Medulla oblongata (tissue), 1 donor: ENCODE measurements around the gene XRN1.
"Not testable (repeated sequence)": the region's sequence is repeated elsewhere in the genome, so short reads cannot be mapped to it uniquely, and the experiment has no call there.

ENCODE experiments used
- DNase-seq: peaks from one replicate; pipeline ENCODE4 v3.0.0-alpha.2; 2015; ENCODE audit errors: extremely low spot score

XRN1 gene, protein sequence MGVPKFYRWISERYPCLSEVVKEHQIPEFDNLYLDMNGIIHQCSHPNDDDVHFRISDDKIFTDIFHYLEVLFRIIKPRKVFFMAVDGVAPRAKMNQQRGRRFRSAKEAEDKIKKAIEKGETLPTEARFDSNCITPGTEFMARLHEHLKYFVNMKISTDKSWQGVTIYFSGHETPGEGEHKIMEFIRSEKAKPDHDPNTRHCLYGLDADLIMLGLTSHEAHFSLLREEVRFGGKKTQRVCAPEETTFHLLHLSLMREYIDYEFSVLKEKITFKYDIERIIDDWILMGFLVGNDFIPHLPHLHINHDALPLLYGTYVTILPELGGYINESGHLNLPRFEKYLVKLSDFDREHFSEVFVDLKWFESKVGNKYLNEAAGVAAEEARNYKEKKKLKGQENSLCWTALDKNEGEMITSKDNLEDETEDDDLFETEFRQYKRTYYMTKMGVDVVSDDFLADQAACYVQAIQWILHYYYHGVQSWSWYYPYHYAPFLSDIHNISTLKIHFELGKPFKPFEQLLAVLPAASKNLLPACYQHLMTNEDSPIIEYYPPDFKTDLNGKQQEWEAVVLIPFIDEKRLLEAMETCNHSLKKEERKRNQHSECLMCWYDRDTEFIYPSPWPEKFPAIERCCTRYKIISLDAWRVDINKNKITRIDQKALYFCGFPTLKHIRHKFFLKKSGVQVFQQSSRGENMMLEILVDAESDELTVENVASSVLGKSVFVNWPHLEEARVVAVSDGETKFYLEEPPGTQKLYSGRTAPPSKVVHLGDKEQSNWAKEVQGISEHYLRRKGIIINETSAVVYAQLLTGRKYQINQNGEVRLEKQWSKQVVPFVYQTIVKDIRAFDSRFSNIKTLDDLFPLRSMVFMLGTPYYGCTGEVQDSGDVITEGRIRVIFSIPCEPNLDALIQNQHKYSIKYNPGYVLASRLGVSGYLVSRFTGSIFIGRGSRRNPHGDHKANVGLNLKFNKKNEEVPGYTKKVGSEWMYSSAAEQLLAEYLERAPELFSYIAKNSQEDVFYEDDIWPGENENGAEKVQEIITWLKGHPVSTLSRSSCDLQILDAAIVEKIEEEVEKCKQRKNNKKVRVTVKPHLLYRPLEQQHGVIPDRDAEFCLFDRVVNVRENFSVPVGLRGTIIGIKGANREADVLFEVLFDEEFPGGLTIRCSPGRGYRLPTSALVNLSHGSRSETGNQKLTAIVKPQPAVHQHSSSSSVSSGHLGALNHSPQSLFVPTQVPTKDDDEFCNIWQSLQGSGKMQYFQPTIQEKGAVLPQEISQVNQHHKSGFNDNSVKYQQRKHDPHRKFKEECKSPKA (N-terminal part only)

DNA sequence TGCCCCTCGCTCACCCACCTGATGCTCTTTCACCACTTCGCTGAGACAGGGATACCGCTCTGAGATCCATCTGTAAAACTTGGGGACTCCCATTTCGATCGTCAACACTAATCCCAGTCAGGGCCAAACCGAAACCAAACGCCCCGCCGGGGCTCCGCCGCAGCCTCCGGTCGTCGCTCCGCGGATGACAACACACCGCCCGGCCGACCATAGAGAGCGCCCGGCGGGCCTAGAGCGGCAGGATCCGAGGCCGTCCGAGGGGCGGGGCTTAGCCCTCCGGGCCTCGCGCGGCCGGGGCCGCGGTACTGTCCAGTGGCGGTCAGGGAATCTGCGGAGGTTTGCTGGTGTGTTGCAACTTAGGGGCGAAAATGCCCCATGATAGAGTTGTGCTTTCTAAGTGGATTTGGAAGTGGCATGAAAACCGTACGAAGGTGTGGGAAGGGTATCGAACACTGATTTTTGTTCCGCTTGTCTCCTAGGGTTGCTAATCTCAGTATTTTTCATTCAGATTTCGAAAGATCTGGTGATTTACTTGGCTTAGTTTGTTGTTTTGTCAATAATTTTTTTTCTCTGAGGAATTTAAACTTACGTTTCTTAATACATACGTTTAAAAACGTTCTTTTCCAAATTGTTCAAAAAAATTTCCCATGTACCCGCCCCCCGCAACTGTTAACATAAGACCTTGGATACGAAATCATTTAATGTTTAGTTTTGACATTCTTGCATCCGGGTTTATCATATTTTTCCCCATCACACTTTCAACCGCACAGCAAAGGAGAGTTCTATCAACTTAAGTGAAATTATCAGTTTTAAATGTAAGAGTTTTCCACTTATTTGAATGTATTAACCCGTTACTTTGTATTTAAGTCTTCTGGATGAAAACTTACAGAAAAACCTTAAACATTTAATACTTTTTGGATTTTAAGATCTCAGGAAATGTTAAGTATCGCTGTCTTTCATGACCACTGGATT lies at the start of gene XRN1:
XRN1 (minus strand) TSS at position 186 of the 972 bp plus-strand sequence; CDS start at position 93, 93 bp downstream.
- peak; percentile 95 for DNase-seq

DNA sequence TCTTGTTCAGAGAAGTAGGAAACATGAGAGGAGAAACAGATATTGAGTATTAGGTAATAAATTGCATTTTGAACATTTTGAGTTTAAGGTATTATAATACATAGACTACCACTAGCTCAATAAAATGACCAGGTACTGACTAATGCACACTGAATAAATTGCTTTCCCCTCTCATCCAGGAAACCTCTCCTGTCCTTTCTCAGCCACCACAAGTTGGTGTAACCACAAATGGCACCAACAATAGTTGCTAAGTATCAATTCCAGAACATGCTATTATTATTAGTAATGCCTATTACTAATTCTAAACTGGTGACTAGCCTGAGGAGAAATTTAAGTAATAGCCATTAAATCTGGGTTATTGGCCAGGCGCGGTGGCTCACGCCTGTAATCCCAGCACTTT lies 47.3 kb upstream of the XRN1 start:
- DNase-seq, result no peak

DNA sequence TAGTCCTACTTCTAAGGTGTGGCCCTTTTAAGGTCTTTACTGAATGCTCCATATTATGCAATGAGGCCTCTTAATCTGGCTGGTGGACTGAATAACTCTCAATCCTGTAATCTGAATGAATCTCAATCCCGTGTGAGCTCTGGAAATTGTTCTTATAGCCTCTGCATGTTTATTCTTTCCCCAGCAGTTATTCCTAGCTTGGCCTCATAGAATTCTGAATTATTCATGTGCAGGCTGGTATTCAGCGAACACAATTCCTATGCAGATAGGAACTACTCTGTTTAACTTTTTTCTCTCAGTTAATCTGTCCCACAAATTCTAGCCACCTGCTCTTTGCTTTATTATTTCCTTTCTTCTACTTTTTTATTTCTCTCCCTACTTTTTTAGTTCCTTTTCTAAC lies 44.3 kb upstream of the XRN1 start:
- DNase-seq, result no peak

DNA sequence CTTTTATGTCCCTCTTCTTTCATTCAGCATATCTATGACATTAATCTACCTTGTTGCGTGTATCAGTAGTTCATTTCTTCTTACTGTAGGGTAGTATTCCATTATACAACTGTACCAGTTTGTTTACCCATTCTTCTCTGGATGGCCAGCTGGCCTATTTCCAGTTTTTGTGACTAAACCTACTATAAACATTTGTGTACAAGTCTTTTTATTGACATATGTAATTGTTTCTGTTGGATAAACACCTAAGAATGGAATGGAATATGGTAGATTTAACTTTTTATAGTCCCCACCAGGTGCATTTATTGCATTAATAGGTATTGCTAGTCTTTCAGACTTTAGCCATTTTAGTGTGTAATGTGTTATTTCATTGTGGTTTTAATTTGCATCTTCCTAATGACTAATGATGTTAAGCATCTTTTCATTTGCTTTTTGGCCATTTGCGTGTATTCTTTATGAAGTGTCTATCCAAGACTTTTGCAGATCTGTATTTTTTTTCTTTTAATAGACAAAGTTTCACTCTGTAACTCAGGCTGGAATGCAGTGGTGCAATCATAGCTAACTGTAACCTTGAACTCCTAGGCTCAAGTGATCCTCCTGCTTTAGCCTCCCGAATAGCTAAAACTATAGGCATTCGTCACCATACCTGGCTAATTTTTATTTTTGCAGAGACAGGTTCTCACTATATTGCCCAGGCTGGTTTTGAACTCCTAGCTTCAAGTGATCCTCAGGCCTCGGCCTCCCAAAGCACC lies 41.9 kb upstream of the XRN1 start:
- no peak for DNase-seq

DNA sequence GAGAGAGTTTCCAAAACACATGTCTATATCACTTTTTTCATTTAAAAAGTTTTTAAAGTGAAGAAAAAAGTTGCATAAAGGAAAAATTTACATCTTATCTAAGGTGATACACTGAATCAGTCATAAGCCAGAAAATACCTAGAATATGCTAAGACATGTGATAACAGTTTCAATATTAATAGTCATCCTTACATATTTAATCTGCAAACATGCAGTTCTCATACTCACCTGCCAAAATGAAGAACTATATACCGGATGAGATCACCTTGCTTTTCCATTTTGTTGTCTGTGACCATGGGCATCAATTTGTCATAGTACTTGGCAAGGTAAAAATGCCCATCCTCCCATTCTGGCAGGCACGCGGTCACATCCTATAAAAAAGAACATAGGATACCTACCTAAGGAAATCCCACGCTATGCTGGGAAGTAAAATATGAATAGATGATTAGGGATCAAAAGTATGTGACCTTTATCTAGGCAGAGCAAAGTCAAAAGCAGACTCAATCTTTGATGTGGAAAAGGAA lies 37.1 kb upstream of the XRN1 start:
- no peak for DNase-seq

DNA sequence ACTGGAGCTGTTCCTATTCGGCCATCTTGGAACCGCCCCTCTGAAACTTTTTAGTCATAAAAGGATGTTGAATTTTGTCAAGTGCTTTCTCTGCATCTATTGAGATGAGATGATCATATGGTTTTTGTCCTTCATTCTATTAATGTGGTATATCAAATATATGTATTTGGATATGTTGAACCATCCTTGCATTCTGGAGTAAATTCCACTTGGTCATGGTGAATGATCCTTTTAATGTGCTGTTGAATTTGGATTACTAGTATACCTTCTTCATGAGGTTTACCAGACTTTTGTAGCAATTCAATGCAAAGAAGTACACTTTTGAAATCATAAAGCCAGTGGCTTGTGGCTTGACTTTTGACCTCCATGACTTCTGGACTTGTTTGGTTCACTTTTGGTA lies 33.4 kb upstream of the XRN1 start:
- no peak for DNase-seq

DNA sequence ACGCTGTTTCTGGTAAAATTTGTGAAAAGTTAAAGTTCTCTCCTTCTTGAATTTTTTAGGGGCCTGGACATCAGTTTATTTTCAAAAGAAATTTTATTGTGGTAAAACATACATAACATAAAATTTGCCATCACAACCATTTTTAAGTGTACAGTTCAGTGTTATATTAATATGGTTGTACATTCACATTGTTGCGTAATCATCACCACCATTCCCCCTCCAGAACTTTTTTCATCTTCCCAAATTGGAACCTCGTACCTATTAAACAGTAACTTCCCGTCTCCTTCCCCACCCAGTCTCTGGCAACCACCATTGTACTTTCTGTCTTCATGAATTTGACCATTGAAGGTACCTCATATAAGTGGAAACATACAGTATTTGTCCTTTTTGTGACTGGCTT lies 23.0 kb upstream of the XRN1 start:
- no peak for DNase-seq

DNA sequence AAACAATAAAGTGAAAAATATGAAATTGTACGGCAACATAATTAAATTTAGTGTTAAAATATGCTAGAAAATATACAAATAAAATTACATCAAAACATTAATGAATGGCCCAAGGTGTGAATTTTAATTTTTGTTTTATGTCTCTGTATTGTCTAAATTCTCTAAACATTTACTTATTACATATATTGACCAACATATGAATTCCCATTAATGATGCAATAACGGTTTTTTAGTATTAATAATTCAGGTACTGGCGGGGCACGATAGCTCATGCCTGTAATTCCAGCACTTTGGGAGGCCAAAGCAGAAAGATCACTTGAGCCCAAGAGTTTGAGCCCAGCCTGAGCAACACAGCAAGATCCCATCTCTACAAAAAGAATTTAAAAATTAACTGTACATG lies 20.6 kb upstream of the XRN1 start:
- no peak for DNase-seq

DNA sequence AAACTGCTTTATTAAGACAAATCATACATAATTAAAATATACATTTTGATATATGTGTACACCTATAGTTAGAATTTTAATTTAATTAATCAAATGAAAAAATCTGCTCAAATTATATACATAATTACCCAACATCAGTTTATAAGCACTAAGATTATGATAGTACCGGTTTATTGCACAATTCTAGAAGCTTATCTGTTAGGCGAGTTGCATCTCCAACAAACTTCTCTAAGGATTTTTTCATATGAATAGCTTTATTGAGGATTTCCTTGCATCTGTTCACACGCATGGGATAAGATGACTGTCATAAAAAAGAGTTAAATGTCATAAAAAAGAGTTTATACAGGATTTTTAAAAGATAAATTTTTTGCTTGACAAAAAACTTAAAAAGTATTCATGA lies 19.9 kb upstream of the XRN1 start:
- DNase-seq, result no peak

DNA sequence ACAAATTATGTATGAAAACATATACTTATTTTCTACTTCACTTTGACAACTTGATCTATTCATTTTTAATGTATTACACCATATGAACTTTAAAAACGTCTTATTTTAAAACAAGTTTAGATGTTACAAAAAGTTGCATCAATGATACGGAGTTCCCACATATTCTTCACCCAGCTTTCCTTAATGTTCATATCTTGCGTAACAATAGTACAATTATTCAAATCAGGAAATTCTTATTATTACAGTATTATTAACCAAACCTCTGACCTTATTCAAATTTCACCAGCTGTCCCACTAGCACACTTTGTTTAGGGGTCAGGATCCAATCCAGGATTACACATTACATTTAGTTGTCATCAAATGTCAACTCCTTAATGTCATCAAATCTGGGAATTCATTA lies 12.9 kb upstream of the XRN1 start:
- DNase-seq, result no peak

DNA sequence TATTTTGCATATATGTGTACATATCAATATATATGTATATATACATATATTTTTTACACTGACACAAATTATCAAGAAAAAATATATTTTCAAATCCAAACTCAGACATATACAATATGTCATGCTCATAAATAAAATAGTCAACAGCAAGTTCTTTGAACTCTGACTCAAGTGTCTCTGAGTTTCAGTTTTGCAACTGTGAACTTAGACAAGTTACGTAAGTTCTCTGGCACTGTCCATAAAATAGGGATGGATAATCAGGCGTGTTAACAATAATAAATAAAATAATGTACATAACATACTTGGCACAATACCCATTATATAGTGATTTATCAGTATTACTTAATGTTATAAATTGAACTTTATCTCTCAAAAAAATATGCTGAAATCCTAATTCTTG lies 12.1 kb upstream of the XRN1 start:
- no peak for DNase-seq

DNA sequence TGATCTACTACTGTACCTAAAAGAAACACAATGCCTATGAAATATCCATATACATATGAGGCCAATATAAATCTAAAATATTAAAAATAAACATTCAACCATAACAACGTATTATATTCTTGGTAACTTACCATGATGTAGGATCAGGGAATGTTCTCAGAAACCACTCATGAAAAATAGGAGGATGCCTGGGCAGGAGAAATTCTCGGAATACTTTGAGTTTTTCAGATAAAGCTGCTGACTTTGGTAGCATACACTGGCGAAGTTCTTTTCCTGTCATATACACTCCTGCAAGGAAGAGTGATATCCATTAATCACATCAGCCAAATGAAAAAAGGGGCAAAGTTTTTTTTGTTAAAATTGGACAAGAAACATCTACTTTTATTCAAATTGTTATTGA lies 11.3 kb upstream of the XRN1 start:
- DNase-seq, result no peak

DNA sequence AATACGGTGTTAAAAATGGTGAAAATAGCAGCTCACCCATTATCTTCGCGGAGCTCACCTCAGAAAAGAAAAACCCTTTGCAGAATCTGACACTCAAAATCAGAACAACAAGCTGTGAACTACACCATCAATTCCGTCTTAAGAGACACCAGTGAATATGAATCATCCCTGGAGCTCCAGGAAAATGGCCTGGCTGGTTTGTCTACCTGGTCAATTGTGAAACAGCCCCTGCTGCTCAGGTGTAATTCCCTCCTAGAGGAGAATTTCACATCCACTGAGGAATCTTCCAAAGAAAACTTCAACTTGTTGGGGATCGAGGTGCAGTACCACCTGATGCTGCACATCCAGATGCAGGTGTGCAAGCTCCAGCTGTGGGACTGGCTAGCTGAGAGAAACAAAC lies 3.0 kb upstream of the XRN1 start:
- no peak for DNase-seq

DNA sequence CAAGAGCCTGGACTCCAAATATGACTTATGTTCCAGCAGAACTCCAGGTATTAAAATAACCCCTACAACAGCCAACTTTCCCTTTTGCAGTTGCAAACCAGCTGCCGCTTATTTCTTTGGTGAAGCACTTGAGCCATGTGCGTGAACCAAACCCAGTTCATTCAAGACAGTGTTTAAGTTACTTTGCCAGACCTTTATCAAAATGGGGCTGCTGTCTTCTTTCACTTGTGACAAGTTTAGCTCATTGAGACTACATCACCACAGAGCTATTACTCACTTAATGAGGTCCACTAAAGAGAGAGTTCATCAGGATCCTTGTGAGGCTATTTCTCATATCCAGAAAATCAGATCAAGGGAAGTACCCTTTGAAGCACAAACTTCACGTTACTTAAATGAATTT lies 2.4 kb upstream of the XRN1 start:
- no peak for DNase-seq

DNA sequence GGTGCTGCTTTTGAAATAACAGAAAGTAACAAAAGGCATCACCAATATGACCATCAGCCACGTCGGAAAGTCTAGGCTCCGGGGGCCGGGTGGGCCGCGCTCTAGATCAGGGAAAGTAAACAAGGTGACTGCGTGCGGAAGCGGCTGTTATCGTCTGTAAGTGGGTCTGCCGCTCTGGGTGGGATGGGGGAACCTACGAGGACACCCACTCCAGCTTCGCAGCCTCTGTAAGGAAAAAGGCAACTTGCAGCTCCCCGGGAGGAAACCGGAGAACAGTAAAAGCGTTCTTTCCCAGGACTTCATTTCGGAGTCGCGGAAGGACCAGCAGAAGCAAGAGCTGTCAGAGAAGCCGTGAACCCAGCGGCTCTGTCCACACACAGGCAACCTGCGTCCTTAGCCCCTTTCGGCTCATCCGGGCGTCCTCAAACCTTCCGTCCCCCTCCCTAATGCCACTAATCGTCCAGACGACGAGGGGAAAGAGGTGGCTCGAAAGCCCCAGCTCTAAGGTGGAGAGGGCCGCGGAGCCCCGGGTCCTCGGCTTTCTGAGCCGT lies 461 bp downstream of the XRN1 start:
- DNase-seq, result peak; percentile 44

DNA sequence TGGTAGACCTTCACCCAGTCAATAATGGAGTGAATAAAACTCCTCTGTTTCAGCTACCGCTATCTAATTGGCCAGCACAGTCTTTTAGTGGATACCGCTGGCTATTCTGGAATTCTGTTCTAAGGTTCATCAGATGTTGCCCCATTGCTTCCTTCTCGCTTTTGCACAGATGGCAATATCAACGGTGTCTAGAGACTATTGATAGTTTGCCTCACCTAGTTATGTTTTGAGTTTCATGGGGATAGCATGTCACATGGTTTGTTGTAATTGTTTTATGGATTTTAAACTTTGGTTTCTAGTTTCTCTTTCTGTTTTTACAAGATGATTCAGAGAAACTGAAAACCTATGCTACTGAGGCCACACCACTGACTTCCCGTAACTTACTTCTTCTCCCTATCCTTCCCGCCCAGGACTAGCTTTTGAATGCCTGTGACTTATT lies 2.0 kb downstream of the XRN1 start:
- no peak for DNase-seq

DNA sequence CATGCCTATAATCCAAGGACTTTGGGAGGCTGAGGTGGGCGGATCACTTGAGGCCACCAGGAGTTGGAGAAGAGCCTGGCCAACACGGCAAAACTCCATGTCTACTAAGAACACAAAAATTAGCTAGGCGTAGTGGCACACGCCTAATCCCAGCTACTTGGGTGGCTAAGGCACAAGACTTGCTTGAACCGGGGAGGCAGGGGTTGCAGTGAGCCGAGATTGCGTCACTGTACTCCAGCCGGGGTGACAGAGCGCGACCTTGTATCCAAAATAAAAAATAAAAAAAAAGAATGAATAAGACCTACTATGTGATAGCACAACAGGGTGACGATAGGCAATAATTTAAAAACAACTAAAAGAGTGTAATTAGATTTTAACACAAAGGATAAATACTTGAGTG lies 3.5 kb downstream of the XRN1 start:
- DNase-seq, result no peak

DNA sequence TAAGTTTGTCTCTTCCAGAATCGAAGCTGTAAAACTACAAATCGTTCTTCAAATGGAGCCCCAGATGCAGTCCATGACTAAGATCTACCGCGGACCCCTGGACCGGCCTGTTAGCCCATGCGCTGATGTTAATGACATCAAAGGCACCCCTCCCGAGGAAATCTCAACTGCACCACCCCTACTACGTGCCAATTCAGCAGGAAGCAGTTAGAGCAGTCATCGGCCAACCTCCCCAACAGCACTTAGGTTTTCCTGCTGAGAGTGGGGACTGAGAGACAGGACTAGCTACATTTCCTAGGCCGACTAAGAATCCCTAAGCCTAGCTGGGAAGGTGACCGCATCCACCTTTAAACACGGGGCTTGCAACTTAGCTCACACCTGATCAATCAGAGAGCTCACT lies 4.8 kb downstream of the XRN1 start:
- DNase-seq, result not testable (repeated sequence)

DNA sequence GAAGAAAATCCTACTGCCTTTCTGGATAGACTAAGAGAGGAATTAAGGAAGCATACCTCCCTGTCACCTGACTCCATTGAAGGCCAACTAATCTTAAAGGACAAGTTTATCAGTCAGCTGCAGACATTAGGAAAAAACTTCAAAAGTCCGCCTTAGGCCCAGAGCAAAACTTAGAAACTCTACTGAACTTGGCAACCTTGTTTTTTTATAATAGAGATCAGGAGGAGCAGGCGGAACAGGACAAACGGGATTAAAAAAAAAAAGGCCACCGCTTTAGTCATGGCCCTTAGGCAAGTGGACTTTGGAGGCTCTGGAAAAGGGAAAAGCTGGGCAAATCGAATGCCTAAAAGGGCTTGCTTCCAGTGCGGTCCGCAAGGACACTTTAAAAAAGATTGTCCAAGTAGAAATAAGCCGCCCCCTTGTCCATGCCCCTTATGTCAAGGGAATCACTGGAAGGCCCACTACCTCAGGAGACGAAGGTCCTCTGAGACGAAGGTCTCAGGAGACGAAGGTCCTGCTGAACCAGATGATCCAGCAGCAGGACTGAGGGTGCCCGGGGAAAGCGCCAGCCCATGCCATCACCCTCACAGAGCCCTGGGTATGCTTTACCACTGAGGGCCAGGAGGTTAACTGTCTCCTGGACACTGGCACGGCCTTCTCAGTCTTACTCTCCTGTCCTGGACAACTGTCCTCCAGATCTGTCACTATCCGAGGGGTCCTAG lies 8.2 kb downstream of the XRN1 start:
- not testable (repeated sequence) for DNase-seq
